Measurements from ENCODE around the gene POLA2.

Gene POLA2

DNA sequence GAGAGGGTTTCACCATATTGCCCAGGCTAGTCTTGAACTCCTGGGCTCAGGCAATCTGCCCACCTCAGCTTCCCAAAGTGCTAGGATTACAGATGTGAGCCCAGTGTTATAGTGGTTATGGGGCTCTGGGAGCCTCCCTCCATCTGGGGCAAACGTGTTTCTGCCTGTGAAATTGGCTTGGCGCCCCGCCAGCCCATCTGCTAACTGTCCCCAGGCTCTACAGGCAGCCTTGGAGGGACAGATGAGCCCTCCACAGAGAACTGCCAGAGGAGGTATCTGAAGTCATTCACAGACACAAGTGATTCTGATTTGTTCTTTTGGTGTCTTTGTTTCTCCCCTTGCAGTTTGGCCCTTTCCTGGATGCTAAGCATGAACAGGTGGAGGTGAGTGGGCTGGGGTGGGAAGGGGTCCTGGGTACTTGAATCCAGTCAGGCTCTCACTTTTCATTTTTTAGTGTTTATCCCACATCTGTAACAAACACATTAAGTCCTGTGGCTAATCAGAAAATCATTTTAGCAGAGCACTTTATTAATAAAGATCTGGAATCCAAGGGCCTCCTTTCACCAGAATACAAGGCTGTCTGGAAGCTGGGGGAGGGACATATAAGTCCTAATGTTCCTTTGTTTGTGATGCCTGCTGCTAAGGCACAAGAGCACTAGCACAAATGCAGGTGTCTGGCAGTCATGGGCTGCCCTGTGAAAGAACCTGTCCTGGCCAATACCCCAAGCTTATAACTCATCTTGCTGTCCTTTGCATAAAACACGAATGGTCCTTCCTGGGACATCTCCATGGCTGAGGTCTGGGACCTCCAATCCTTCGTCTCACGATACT, 27.2 kb downstream of the POLA2 start:
- no peak for DNase-seq

GRCh38 chr11:65290448-65291165, 28.8 kb downstream of the POLA2 start:
- no peak for DNase-seq

- DNase-seq = no peak
Measured at GRCh38 chr11:65291613-65292012, 29.9 kb downstream of the POLA2 start.

GRCh38 chr11:65292890-65293289, 31.1 kb downstream of the POLA2 start:
- no peak for DNase-seq

GRCh38 chr11:65293909-65294381, 32.2 kb downstream of the POLA2 start:
- DNase-seq = no peak

DNA sequence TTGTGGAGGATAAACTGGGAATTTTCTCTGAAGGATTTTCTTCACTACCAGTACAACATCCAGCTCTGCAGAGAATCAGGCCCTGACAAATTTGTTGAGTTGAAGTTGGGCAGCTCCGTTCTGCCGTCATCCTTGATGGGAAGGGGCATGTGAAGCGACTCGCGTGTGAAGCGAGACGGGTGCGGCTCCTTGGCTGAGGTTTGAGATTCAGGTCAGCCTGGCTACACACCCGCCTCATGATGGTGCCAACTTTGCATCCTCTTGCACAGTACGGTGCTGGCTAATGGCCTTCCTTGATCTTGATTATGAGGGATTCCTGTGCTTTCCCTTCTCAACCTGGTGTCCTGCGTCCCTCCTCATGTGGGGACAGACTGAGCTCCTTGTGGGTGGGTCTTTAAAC, 33.2 kb downstream of the POLA2 start:
- no peak for DNase-seq

- DNase-seq = no peak
Measured at GRCh38 chr11:65295571-65296341, 34.0 kb downstream of the POLA2 start.

- no peak for DNase-seq
Measured at GRCh38 chr11:65297026-65297672, 35.4 kb downstream of the POLA2 start.

DNA sequence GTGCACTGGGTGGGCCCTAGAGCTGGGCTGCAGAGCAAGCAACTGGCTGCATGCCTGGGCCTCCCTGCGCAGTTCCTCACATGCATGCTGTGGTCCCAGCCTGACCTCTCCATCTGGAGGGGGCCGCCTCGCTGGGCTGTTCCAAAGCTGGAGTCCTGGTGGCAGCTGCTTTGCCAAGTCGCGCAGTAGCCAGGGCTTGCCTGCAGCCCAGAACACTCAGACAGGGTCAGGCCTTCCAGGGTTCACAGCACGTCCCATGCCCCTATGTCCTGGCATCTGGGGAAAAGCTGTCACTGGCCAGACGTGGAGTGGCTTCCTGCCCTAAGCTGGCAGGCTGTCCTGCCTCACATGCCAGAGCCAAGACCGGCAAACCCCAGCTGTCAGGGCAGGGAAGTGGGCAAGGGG, 36.4 kb downstream of the POLA2 start:
- no peak for DNase-seq

GRCh38 chr11:65298655-65299179, 37.0 kb downstream of the POLA2 start:
- DNase-seq = no peak

- no peak for DNase-seq
Measured at GRCh38 chr11:65300621-65301275, 39.0 kb downstream of the POLA2 start.

- DNase-seq = no peak
Measured at GRCh38 chr11:65301491-65302329, 39.9 kb downstream of the POLA2 start.

- no peak for DNase-seq
Measured at GRCh38 chr11:65303555-65303954, 41.8 kb downstream of the POLA2 start.

DNA sequence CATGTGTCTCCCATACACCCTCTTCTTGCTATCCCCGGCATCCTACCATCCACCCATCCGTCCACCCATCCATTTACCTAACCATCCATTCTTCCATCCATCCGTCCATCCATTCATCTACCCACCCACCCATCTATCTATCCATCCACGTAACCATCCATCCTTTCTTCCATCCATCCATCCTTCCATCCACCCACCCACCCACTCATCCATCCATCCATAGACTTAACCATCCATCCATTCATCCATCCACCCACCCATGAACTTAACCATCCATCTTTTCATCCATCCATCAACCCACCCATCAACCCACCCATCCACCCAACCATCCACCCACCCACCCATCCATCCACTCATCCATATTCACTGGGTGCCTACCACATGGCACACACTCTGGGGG, 42.3 kb downstream of the POLA2 start:
- no peak for DNase-seq

DNA sequence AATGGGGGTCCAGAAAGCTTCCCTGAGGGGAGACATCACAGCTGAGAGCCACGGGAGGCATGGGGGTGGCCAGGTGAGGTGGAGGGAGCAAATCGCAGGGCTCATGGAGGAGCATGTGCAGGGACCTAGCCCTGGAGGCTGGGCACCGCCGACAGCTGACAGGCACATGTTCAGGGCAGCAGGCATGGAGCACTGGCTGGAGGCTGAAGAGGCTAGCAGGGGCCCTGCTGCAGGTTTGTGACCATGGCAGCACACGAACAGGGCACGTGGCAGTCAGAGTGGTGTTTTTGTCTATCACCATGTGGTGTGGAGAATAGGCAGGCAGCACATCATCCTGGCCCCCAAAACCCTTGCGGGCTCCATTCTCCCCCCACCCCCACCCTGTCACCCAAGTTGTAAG, 42.9 kb downstream of the POLA2 start:
- no peak for DNase-seq

- DNase-seq = no peak
Measured at GRCh38 chr11:65305501-65306268, 43.9 kb downstream of the POLA2 start.

DNA sequence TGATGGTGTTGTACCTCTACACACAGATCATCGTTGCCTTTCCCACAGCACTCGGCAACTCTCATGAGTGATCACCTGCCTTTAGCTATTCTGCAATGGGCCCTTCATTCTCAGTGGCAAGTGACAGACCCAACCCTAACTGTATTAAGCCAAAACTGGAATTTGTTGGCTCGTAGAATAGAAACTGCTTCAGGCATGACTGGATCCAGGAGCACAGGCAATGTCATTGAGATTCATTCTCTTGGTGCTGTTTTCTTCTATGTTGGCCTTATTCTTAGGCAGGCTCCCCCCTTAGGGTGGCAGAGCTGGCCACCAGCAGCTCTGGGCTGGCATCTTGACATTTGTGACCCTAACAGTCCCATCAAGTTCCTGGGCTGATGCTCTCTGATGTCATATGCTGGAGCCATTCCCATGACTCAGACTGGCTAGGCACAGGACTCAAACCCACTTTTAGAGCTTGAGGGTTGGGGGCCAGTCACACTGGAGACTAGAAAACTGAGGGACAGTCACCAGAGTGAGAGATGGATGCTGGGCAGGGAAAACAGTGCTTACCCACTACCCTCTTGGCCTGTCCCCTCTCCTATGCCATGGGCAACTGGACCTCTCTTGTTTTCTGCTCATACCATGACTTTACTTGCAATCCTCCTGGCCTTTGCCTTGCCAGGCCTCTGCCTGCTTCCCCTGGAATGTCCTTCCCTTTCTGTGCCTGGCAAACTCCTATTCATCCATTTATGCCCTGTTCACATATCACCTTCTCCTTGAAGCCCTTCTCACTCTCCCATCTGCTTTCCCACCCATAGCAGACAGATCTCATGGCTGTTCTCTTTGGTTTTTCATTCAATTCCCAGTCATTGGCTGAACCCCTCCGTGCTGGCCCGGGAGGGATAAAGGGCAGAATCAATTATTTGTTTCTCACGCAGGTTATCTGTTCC, 45.8 kb downstream of the POLA2 start:
- no peak for DNase-seq

DNA sequence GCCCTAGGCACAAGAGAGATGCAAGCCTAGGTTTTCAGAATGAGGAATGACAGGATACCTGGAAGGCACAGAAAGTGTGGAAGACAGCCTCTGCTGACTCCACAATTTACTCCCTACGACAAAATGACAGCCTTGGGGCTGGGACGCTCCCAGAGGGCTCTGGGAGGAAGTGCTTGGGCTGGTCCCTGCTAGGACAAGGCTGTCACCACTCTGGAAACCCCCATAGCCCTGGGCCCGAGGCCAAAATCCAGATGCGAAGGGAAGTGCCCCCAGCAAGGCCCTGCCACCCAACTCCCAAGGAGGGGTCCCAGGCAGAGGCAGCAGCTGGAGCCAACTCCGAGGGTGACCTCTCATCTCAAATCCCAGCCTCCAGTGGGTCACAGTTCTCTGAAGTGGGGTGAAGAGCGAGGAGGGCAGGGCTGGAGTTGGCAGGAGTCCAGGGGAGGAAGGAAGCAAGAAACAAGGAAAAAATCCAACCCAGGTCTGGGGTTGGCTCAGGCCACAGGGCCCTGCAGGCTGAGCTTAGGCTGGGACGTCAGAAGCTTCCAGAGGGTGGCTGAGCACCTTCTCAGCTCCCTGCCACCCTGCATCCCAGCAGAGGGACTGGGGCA, 46.6 kb downstream of the POLA2 start:
- no peak for DNase-seq

DNA sequence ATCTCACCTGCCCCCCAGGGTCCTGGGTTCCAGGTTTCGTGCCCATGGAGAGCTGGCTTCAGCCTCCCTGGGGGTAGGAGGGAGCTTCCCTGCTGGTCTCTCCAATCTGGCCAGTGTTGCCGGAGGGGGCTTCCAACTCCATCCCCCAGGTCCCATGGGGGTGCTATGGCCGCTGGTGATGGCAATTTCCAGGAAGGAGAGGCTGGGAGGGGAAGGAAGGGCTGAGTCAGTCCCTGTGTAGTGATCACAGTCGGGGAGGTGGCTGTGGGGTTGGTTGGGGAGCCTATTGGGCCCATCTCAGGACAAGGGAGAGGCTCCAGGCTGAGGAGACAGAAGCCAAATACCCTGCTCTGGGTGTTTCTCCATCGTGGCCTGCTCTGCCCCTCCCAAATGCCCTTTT, 47.2 kb downstream of the POLA2 start:
- no peak for DNase-seq
